HG03575 (cell line): Measurements from ENCODE around the gene NOXA1.

Source experiments
- ATAC-seq: cut with Tn5 transposase; IDR thresholded peaks from one replicate; pipeline ENCODE4 v1.9.1; 2021; ENCODE audit not compliant: unreplicated experiment, insufficient number of reproducible peaks, low FRiP score; ENCODE audit errors: extremely low read depth

The NOXA1 gene

DNA sequence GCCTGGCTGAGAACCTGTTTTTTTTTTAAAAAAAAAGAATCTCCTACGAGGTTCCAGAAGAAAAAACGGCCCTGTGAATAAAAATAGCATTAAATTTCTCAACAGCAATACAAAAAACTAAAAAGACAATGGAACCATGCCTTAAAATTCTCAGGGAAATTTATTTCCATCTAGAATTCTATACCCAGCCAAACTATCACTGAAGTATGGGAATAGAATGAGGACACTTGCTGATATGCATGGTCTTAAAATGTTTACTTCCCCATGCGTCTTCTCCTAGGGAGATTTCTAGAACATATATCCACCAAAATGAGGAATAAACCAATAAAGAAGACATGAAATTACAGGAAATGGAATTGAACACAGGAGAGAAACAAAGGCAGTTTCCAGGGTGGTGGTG, 52.5 kb downstream of the NOXA1 start:
- no peak for ATAC-seq

DNA sequence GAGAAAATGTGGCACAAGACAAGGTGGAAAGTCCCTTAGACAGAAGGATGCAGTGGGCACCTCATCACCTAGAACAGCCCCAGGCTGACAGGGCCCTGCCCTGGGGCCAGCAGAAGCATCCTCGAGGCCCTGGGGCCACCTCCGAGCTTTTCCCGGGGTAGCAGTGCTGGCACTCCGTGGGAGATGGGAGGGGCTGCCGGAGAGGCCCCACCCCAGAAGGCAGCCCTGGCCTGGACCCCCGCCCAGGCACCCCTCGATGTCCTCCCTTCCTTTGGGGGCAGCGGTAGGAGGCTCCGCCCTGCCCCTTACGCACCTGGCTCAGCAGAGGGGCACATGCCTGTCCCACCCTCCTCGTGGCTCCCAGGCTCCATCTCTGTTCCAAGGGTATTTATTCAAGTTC, 53.7 kb downstream of the NOXA1 start:
- ATAC-seq, result no peak

DNA sequence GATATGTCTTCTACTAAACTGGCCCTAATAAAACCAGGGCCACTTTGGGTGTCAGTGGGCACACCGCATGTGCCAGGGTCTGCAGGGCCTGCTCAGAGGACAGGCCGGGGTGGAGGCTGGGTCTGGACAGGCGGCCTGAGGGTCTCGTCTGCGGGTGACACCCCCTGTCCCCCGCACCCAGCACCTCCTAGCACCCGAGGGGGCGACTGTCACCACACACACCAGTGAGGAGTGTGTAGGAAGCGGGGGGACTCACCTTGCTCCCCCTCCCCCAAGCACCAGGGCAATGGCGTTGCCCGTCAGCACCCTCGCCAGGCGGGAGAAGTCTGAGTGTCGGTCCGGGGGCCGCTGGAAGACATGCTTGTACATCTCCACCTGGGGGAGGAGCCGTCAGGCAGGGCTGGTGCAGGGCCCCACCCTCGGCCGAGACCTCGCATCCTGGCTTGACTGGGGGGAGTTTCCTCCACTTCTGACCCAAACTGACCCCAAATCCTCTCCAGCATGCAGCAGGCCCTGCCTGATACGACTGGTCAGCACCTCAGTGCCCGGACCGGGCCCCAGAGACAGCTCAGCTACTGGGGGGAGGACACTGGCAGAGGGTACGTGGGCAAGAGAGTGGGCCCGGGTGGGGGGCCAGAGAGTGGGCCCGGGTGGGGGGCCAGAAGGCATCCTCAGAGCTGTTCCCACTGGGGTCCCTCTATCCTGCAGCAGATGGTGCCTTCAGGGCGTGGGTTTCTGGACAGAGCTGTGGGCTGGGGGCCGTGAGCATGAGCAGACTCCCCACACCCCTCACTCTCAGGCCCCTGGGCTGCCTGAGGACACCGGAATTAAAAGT, 54.8 kb downstream of the NOXA1 start:
- ATAC-seq, result no peak

GRCh38 chr9:137478613-137478961, 55.4 kb downstream of the NOXA1 start:
- ATAC-seq, result no peak

- ATAC-seq, result no peak
Observed at GRCh38 chr9:137478962-137479861, 56.0 kb downstream of the NOXA1 start.

- ATAC-seq, result no peak
Observed at GRCh38 chr9:137479892-137480685, 56.9 kb downstream of the NOXA1 start.

DNA sequence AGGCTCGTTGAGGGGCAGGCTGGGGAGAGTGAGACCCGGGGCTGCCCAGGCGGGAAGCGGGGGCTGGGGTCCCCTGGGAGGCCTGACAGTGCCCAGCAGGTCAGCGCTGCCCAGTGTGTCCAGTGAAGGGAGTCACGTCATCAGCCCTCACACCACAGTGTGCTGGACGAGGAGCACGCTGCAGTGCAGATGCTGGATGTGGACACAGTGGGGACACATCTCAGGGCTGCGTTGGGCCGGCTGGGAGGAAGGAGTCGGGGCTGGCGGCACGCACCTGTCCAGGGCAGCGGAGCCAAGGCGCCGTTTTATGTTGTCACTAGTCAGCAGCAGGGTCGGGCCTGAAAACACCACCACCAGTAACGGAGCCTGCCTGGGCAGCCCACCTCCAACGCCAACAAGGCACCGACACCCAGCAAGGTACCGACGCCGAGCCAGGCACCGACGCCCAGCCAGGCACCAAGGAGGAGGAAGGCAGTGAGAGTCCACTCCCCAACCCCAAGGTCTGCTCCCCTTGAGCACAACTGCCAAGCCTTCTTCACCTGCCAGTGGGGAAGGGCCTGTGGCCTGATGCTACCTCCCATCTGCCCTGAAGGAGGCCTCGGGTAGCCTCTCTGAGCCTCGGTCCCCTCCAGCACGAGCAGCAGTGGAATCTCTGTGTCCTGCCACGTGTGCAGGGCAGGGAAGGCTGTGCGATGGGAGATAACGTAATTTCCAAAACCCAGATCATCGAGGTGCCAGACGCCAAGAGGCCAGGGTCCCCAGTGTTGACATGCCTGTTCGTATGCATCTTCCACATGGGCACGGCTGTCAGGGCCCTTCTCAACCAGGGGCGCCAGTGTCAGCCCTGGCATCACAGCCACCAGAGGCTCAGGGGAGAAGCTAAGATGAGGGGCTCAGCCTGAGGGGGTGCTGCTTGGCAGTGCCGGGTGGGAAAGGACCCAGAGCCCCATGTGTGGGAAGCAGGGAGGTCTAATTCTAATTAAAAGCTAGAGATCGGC, 57.8 kb downstream of the NOXA1 start:
- no peak for ATAC-seq

GRCh38 chr9:137482094-137482781, 59.0 kb downstream of the NOXA1 start:
- no peak for ATAC-seq
